Endothelial cell of umbilical vein (primary cell): ENCODE measurements around the gene UVRAG. TPM values are rescaled to one million over a fixed set of nuclear protein-coding genes. Genes with fewer than 3 reads are reported as not detected.

Experiments used
- BruUV-seq: library from RNA; stranded (reverse); fragments of 400-500 nt; replicated peaks from 2 replicates; lab custom pipeline; 2021; lab: Mats Ljungman, UMichigan
- CTCF ChIA-PET: fragments of 300-600, 350-600 bp; sonication (Branson Sonifier 250); formaldehyde crosslinking; loops from one replicate; lab custom pipeline; 2021; ENCODE audit warnings: antibody characterized with exemption, inconsistent platforms; lab: Charles Lee
- POLR2A ChIA-PET: fragments of 300-600, 350-600 bp; sonication (Branson Sonifier 250); formaldehyde crosslinking; loops from one replicate; lab custom pipeline; 2021; ENCODE audit warnings: antibody characterized with exemption, inconsistent platforms; lab: Charles Lee
- DNase-seq: peaks from one replicate; pipeline ENCODE4 v3.0.0-alpha.2; 2011; ENCODE audit warnings: low read depth, low spot score
- FAIRE-seq: peaks from 2 replicates; lab custom pipeline; 2011; peaks lifted over from hg19 to GRCh38; lab: Jason Lieb, UNC
- H2AFZ ChIP-seq: 2 replicates; pipeline ENCODE4 v1.6.0; 2012; ENCODE audit warnings: low read depth, low read length, control low read depth, inconsistent platforms
- H3K27ac ChIP-seq: 2 replicates; pipeline ENCODE4 v1.5.1; 2011; ENCODE audit warnings: low read depth, mild to moderate bottlenecking, control low read depth, low read length, moderate library complexity; ENCODE audit not compliant: insufficient read depth
- H3K27me3 ChIP-seq, 2 experiments: 2 replicates each; pipeline versions ENCODE4 v1.6.0 to v1.6.1; 2011; ENCODE audit warnings: low read length in 2 of 2, mixed read lengths in 1 of 2; ENCODE audit not compliant: control insufficient read depth in 2 of 2, insufficient read depth in 2 of 2
- H3K36me3 ChIP-seq, 2 experiments: 2 replicates in 1 of 2; 3 replicates in 1 of 2; pipeline ENCODE4 v1.5.1; 2011; ENCODE audit warnings: low read length in 2 of 2, mild to moderate bottlenecking in 1 of 2, moderate library complexity in 1 of 2; ENCODE audit not compliant: control insufficient read depth in 2 of 2, insufficient read depth in 2 of 2; ENCODE audit errors: extremely low read depth in 1 of 2
- H3K4me1 ChIP-seq: 3 replicates; pipeline ENCODE4 v1.5.1; 2011; ENCODE audit warnings: mild to moderate bottlenecking, low read length; ENCODE audit not compliant: control insufficient read depth, insufficient read depth; ENCODE audit errors: extremely low read depth
- H3K4me2 ChIP-seq: 2 replicates; pipeline ENCODE4 v1.6.1; 2011; ENCODE audit warnings: low read length, control low read depth, mixed read lengths; ENCODE audit not compliant: insufficient read depth
- H3K4me3 ChIP-seq, 3 experiments: fragments of 200-600 bp in 1 of 3; sonication (generic), shearing (Covaris generic) in 1 of 3; replicated peaks in 1 of 3; 2 replicates each; pipeline ENCODE4 v1.5.1; 2011 to 2016; ENCODE audit warnings: control low read depth in 3 of 3, low read length in 3 of 3, mild to moderate bottlenecking in 2 of 3, inconsistent platforms in 1 of 3, low read depth in 1 of 3, moderate library complexity in 1 of 3; ENCODE audit not compliant: insufficient read depth in 1 of 3
- H3K79me2 ChIP-seq: 2 replicates; pipeline ENCODE4 v1.6.0; 2012; ENCODE audit warnings: low read length, inconsistent platforms; ENCODE audit not compliant: control insufficient read depth, insufficient read depth
- H3K9ac ChIP-seq: replicated peaks from 2 replicates; pipeline ENCODE3; 2011; ENCODE audit warnings: low read length, control low read depth; ENCODE audit not compliant: insufficient read depth; ENCODE audit errors: extremely low read depth
- H3K9me1 ChIP-seq: replicated peaks from 3 replicates; pipeline ENCODE4 v1.6.0; 2011; ENCODE audit warnings: mild to moderate bottlenecking, low read length; ENCODE audit not compliant: control insufficient read depth, insufficient read depth; ENCODE audit errors: extremely low read depth
- H3K9me3 ChIP-seq: replicated peaks from 2 replicates; pipeline ENCODE4 v1.5.1; 2012; ENCODE audit warnings: low read length, inconsistent platforms; ENCODE audit not compliant: control insufficient read depth, insufficient read depth
- H4K20me1 ChIP-seq: replicated peaks from 2 replicates; pipeline ENCODE3; 2011; ENCODE audit warnings: mild to moderate bottlenecking, low read length; ENCODE audit not compliant: control insufficient read depth, insufficient read depth; ENCODE audit errors: extremely low read depth
- CTCF ChIP-seq, 2 donors: IDR thresholded peaks; 1 replicate in 1 of 2; 2 replicates in 1 of 2; pipeline ENCODE4 v1.5.1; 2011; ENCODE audit warnings: low read length in 2 of 2, mild to moderate bottlenecking in 2 of 2, moderate library complexity in 2 of 2, control low read depth in 1 of 2, inconsistent platforms in 1 of 2, low read depth in 1 of 2; ENCODE audit not compliant: insufficient read depth in 1 of 2; ENCODE audit errors: extremely low read depth in 1 of 2
- EZH2 ChIP-seq: IDR thresholded peaks from 2 replicates; pipeline ENCODE4 v1.6.1; 2012; ENCODE audit warnings: borderline replicate concordance, low read depth, mild to moderate bottlenecking, moderate library complexity, low read length, inconsistent platforms; ENCODE audit not compliant: severe bottlenecking
- FOS ChIP-seq: IDR thresholded peaks from 2 replicates; pipeline ENCODE4 v1.6.1; 2011; ENCODE audit warnings: mild to moderate bottlenecking, low read length, moderate library complexity, borderline replicate concordance; ENCODE audit not compliant: insufficient read depth
- GATA2 ChIP-seq: IDR thresholded peaks from 2 replicates; pipeline ENCODE4 v1.7.0; 2011; ENCODE audit warnings: low read depth, mild to moderate bottlenecking, moderate library complexity, mixed read lengths, low read length; ENCODE audit not compliant: insufficient read length, insufficient read depth
- JUN ChIP-seq: IDR thresholded peaks from 2 replicates; pipeline ENCODE4 v1.6.1; 2011; ENCODE audit warnings: borderline replicate concordance, low read depth; ENCODE audit not compliant: insufficient read length, insufficient read depth
- MAX ChIP-seq: IDR thresholded peaks from 2 replicates; pipeline ENCODE4 v1.6.1; 2011; ENCODE audit not compliant: insufficient read depth, insufficient read length
- MYC ChIP-seq: IDR thresholded peaks from one replicate; pipeline ENCODE4 v1.6.1; 2011; ENCODE audit warnings: mild to moderate bottlenecking, low read depth, low read length
- POLR2A ChIP-seq: IDR thresholded peaks from 2 replicates; pipeline ENCODE4 v1.6.1; 2012; ENCODE audit warnings: low read depth, mild to moderate bottlenecking, control low read depth, low read length
- POLR2AphosphoS5 ChIP-seq: IDR thresholded peaks from 2 replicates; pipeline ENCODE4 v1.6.1; 2012; ENCODE audit warnings: low read depth, mild to moderate bottlenecking, control low read depth, low read length, moderate library complexity; ENCODE audit not compliant: insufficient read depth
- dilution Hi-C: fragments of 300-500 bp; cut with MboI; formaldehyde crosslinking; loops from one replicate; pipeline ENCODE4 v1.15.0; 2019; ENCODE audit warnings: low sequenced_read_pairs; ENCODE audit not compliant: extremely low pct_ligation_motif_present
- intact Hi-C: fragments of 100-400 bp; cut with micrococcal nuclease; formaldehyde crosslinking; loops from one replicate; pipeline ENCODE4 v1.10.0; 2022
- polyA plus RNA-seq, 4 experiments: library from polyadenylated mRNA; depleted of rRNA in 3 of 4; stranded (reverse) in 3 of 4; unstranded in 1 of 4; fragments of >200 nt; gene quantifications; 2 replicates each; pipeline versions ENCODE4 v1.2.1 to v1.2.3, GENCODE V29; 2011 to 2012; ENCODE audit warnings: missing spikeins in 1 of 4
- total RNA-seq: library from RNA; stranded (reverse); gene quantifications from 2 replicates; pipeline ENCODE4 v1.2.3, GENCODE V29; 2021

The UVRAG gene
- total and polyA plus RNA-seq, 2 donors (not counting 3 experiments of a cell fraction or from before 2014, with no cell fraction given) = 21.2 to 65.6 TPM

DNA sequence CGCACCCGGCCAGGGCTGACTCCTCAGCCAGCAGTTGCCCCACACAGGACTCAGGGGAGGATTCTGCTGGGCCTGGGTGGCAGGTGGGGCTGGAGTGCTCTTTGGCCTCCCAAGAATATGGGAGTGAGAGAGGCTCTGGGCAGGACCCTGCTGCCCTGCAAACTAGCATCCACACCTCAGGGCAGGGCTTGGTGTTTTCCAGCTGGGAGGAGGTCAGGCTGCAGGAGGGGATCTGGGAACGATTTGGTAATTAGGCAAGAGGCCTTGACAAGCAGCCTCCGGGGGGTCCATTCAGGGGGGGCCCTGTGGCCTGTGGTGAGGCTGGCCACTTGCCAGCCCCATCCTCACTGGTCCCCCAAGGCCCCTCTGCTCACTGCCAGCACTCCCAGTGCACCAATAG lies 355.5 kb downstream of the UVRAG start:
- Histone ChIP-seq H4K20me1 (no peaks in the 10 kb centered on the region), H2AFZ (no peak overlapping the region), H3K9me3 (no peaks in the 10 kb centered on the region), H3K79me2 (no peaks in the 10 kb centered on the region), H3K9ac (no peak overlapping the region), H3K27ac (no peak overlapping the region), H3K4me1 (no peaks in the 10 kb centered on the region), H3K4me3 (no peak overlapping the region), H3K9me1 (no peaks in the 10 kb centered on the region), H3K27me3 (no peaks in the 10 kb centered on the region), H3K4me2 (no peak overlapping the region), H3K36me3 (no peaks in the 10 kb centered on the region)
- FAIRE-seq (no peak), DNase-seq (no peak)
- BruUV-seq = no TSS peak
- CTCF ChIA-PET = interaction anchor here (1.4 to 1.6 kb wide), 2 partner anchors 18 to 37 kb away, joined by 4 to 7 read pairs; no protein-coding TSS in a partner anchor
- dilution Hi-C loops = no loop called here
- POLR2A ChIA-PET = no interaction called here
- no peak for TF ChIP-seq CTCF (IDR thresholded peaks at IDR 0.05; ENCODE audit: extremely low read depth in 1 of 2, insufficient read depth in 1 of 2, low read depth in 1 of 2, low read length in 2 of 2)
- no peak for TF ChIP-seq FOS
- no peak for TF ChIP-seq JUN
- no peak for TF ChIP-seq MAX
- TF ChIP-seq POLR2AphosphoS5 = no peak
- TF ChIP-seq MYC = no peak
- no peak for TF ChIP-seq POLR2A
- no peak for TF ChIP-seq EZH2
- no peak for TF ChIP-seq GATA2
- intact Hi-C loops = no loop called here
